Astrocyte of the cerebellum (primary cell): ENCODE data around the gene TMOD1.

Experiments used
- DNase-seq: peaks from one replicate; pipeline ENCODE4 v3.0.0-alpha.2; 2011; ENCODE audit warnings: low read depth
- H3K4me3 ChIP-seq: 2 replicates; pipeline ENCODE4 v1.5.1; 2011; ENCODE audit warnings: mild to moderate bottlenecking, low read depth, low read length, moderate library complexity
- CTCF ChIP-seq: IDR thresholded peaks from 2 replicates; pipeline ENCODE4 v1.5.1; 2012; ENCODE audit warnings: low read length, low read depth, moderate library complexity, mild to moderate bottlenecking; ENCODE audit errors: missing control alignments
- in situ Hi-C: cut with HindIII; loops from 2 replicates; pipeline ENCODE4 v1.10.0; 2017; ENCODE audit warnings: low sequenced_read_pairs

The TMOD1 gene

GRCh38 chr9:97558701-97559101, 57.2 kb downstream of the TMOD1 start:
- TF ChIP-seq CTCF: no peak
- DNase-seq: no peak
- H3K4me3 ChIP-seq: no peak overlapping the region
- in situ Hi-C loops: no loop called here

- no peak overlapping the region for H3K4me3 ChIP-seq
- no peak for TF ChIP-seq CTCF
- no peak for DNase-seq
- in situ Hi-C loops: no loop called here
Observed at GRCh38 chr9:97559111-97559514, 57.6 kb downstream of the TMOD1 start.

- DNase-seq: no peak
- in situ Hi-C loops: no loop called here
- no peak overlapping the region for H3K4me3 ChIP-seq
- TF ChIP-seq CTCF: no peak
Observed at GRCh38 chr9:97560154-97560553, 58.7 kb downstream of the TMOD1 start.

GRCh38 chr9:97560851-97561250, 59.4 kb downstream of the TMOD1 start:
- in situ Hi-C loops: no loop called here

GRCh38 chr9:97561501-97561900, 60.0 kb downstream of the TMOD1 start:
- no peak for DNase-seq
- TF ChIP-seq CTCF: no peak
- in situ Hi-C loops: no loop called here
- H3K4me3 ChIP-seq: no peak overlapping the region

More at GRCh38 chr9:97560851-97561250, 59.4 kb downstream of the TMOD1 start:
- no peak for TF ChIP-seq CTCF
- no peak overlapping the region for H3K4me3 ChIP-seq
- DNase-seq: no peak

GRCh38 chr9:97562542-97562941, 61.1 kb downstream of the TMOD1 start:
- DNase-seq: no peak
- in situ Hi-C loops: no loop called here
- no peak for TF ChIP-seq CTCF
- no peak overlapping the region for H3K4me3 ChIP-seq
